OCI-LY7 (cell line): Measurements from ENCODE around the gene TNFRSF1B. TPM values are rescaled to one million over a fixed set of nuclear protein-coding genes. Genes with fewer than 3 reads are reported as not detected.

Source experiments
- BruUV-seq: library from RNA; stranded (reverse); fragments of 400-500 nt; replicated peaks from 2 replicates; lab custom pipeline; 2021; lab: Mats Ljungman, UMichigan
- CTCF ChIA-PET: fragments of 300-600 bp; sonication (Branson Sonifier 250); formaldehyde crosslinking; loops from one replicate; lab custom pipeline; 2022; ENCODE audit warnings: antibody characterized with exemption; ENCODE audit not compliant: unreplicated experiment; lab: Charles Lee
- POLR2A ChIA-PET: fragments of 300-600 bp; sonication (Branson Sonifier 250); formaldehyde crosslinking; loops from one replicate; lab custom pipeline; 2022; ENCODE audit warnings: antibody characterized with exemption; lab: Charles Lee
- DNase-seq: peaks from one replicate; pipeline ENCODE4 v3.0.0-alpha.2; 2015; ENCODE audit warnings: low spot score
- H2AFZ ChIP-seq: fragments of 200-600 bp; sonication (generic), shearing (Covaris generic); 2 replicates; pipeline ENCODE4 v1.6.1; 2014; ENCODE audit warnings: mild to moderate bottlenecking, antibody characterized with exemption, low read length, moderate library complexity
- H3K27ac ChIP-seq: fragments of 200-600 bp; sonication (generic); 2 replicates; pipeline ENCODE4 v1.5.1; 2014; ENCODE audit warnings: mixed run types, low read depth, mild to moderate bottlenecking, moderate library complexity, low read length, inconsistent platforms; ENCODE audit not compliant: poor library complexity, severe bottlenecking
- H3K36me3 ChIP-seq: fragments of 200-600 bp; sonication (generic); 2 replicates; pipeline ENCODE4 v1.6.1; 2014; ENCODE audit warnings: mild to moderate bottlenecking, antibody characterized with exemption, low read length, moderate library complexity, mixed read lengths; ENCODE audit not compliant: insufficient read depth
- H3K4me1 ChIP-seq: fragments of 200-600 bp; sonication (generic); 2 replicates; pipeline ENCODE4 v1.5.1; 2014; ENCODE audit warnings: mild to moderate bottlenecking, low read length; ENCODE audit not compliant: insufficient read depth, poor library complexity, severe bottlenecking
- H3K4me2 ChIP-seq: fragments of 200-600 bp; sonication (generic); 2 replicates; pipeline ENCODE4 v1.6.1; 2014; ENCODE audit warnings: mild to moderate bottlenecking, low read length
- H3K4me3 ChIP-seq: fragments of 200-600 bp; sonication (generic); 2 replicates; pipeline ENCODE4 v1.5.1; 2014; ENCODE audit warnings: mild to moderate bottlenecking, low read depth, low read length; ENCODE audit not compliant: poor library complexity, severe bottlenecking
- H3K79me2 ChIP-seq: fragments of 200-600 bp; sonication (generic); 2 replicates; pipeline ENCODE4 v1.6.1; 2016; ENCODE audit warnings: low read depth, mild to moderate bottlenecking, low read length, moderate library complexity, mixed read lengths; ENCODE audit not compliant: insufficient read depth
- H3K9me2 ChIP-seq: fragments of 200-600 bp; sonication (generic); 2 replicates; pipeline ENCODE4 v1.6.1; 2016; ENCODE audit warnings: mild to moderate bottlenecking, low read length, mixed read lengths; ENCODE audit not compliant: insufficient read depth
- H3K9me3 ChIP-seq: fragments of 200-600 bp; sonication (generic); 2 replicates; pipeline ENCODE4 v1.6.1; 2014; ENCODE audit warnings: mild to moderate bottlenecking, mixed run types, low read length, mixed read lengths
- H4K20me1 ChIP-seq: fragments of 200-600 bp; sonication (generic); 2 replicates; pipeline ENCODE4 v1.6.1; 2014; ENCODE audit warnings: mild to moderate bottlenecking, antibody characterized with exemption, low read length, moderate library complexity, mixed read lengths; ENCODE audit not compliant: insufficient read depth
- EZH2phosphoT487 ChIP-seq: fragments of 200-600 bp; sonication (generic); IDR thresholded peaks from 2 replicates; pipeline ENCODE4 v1.6.1; 2018; ENCODE audit warnings: low read depth, borderline replicate concordance, mild to moderate bottlenecking, mixed run types, antibody characterized with exemption, low read length, moderate library complexity, mixed read lengths
- intact Hi-C: fragments of 100-400 bp; cut with micrococcal nuclease; formaldehyde crosslinking; loops from one replicate; pipeline ENCODE4 v1.10.0; 2022; ENCODE audit not compliant: unreplicated experiment
- total RNA-seq, 2 experiments: library from RNA; depleted of rRNA in 1 of 2; stranded (reverse); fragments of >200 nt in 1 of 2; shearing (Covaris generic) in 1 of 2; gene quantifications; 2 replicates each; pipeline ENCODE4 v1.2.3, GENCODE V29; 2014 to 2022
- TF ChIP-seq, protein P1 (sequence below): fragments of 200-600 bp; sonication (generic); conservative IDR thresholded peaks from 2 replicates; pipeline ENCODE4 v1.5.1; 2014; ENCODE audit warnings: mild to moderate bottlenecking, antibody characterized with exemption, low read length, moderate library complexity, mixed read lengths

The TNFRSF1B gene
- total RNA-seq, 2 experiments from 2014 or later, result not detected

DNA sequence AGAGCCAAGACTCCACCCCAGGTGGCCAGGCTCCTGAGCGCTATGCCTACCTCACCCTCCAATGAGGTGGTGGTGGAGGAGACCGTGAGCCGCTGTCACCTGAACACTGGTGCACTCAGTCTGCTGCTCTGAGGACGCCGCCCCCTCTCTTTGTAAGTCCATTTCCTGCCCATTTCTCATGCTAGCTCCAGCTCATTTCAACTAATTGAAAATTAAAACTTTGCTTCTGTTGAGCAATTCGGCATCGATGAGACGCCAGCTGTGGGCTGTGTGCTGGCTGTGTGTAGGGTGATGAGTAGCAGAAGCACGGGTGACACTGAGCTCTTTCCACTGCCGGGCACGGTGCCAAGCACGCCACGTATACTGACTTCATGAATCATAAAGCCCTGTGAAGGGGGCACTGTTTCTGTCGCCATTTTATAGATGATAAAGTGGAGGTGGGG, 11.2 kb downstream of the TNFRSF1B start:
- no TSS peak for BruUV-seq
- ChIA-PET POLR2A (interaction anchor here (0.7 kb wide), 1 partner anchor 25 kb away, joined by 4 read pairs; no protein-coding TSS in a partner anchor), CTCF (no interaction called here)
- intact Hi-C loops, result no loop called here
- DNase-seq, result no peak
- H3K9me2 ChIP-seq, result no peaks in the 10 kb centered on the region
- H4K20me1 ChIP-seq, result no peaks in the 10 kb centered on the region
- peaks cover 8% of the 10 kb centered on the region for H3K4me1 ChIP-seq
- H3K27ac ChIP-seq, result no peak overlapping the region
- no peak overlapping the region for H3K4me3 ChIP-seq
- no peaks in the 10 kb centered on the region for H3K79me2 ChIP-seq
- no peak overlapping the region for H2AFZ ChIP-seq
- no peak for TF ChIP-seq EZH2phosphoT487
- TF ChIP-seq, protein P1, sequence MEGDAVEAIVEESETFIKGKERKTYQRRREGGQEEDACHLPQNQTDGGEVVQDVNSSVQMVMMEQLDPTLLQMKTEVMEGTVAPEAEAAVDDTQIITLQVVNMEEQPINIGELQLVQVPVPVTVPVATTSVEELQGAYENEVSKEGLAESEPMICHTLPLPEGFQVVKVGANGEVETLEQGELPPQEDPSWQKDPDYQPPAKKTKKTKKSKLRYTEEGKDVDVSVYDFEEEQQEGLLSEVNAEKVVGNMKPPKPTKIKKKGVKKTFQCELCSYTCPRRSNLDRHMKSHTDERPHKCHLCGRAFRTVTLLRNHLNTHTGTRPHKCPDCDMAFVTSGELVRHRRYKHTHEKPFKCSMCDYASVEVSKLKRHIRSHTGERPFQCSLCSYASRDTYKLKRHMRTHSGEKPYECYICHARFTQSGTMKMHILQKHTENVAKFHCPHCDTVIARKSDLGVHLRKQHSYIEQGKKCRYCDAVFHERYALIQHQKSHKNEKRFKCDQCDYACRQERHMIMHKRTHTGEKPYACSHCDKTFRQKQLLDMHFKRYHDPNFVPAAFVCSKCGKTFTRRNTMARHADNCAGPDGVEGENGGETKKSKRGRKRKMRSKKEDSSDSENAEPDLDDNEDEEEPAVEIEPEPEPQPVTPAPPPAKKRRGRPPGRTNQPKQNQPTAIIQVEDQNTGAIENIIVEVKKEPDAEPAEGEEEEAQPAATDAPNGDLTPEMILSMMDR, result no peak
- no peaks in the 10 kb centered on the region for H3K9me3 ChIP-seq
- no peaks in the 10 kb centered on the region for H3K36me3 ChIP-seq
- H3K4me2 ChIP-seq, result no peak overlapping the region

DNA sequence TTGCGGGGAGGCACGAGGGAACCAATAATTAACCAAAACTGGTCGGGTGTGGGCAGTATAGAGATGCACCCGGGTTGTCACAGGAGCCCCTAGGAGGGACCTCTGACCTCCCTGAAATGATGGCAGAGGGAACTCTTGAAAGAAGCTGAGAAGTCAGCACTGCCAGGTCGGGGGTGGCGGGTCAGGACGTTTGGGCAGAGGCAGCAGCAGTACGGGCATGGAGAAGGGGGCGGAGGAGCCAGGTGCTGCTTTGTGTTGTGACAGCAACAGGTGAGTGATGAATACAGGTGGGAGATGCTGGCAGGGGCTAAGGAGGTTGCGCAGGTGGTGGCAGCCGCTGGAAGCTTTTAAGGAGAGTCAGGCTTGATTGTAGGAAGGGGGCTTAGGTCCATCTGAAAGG, 11.7 kb downstream of the TNFRSF1B start:
- no TSS peak for BruUV-seq
- CTCF ChIA-PET, result no interaction called here
- intact Hi-C loops, result no loop called here
- H3K9me2 ChIP-seq, result no peaks in the 10 kb centered on the region
- no peak for DNase-seq
- no peaks in the 10 kb centered on the region for H3K9me3 ChIP-seq
- no peak overlapping the region for H3K27ac ChIP-seq
- POLR2A ChIA-PET, result no interaction called here
- H3K79me2 ChIP-seq, result no peaks in the 10 kb centered on the region
- no peaks in the 10 kb centered on the region for H4K20me1 ChIP-seq
- H2AFZ ChIP-seq, result no peak overlapping the region
- peaks cover 8% of the 10 kb centered on the region for H3K4me1 ChIP-seq
- H3K4me2 ChIP-seq, result no peak overlapping the region
- H3K4me3 ChIP-seq, result no peak overlapping the region
- H3K36me3 ChIP-seq, result no peaks in the 10 kb centered on the region
- TF ChIP-seq EZH2phosphoT487, result no peak
- TF ChIP-seq, protein P1, result no peak

DNA sequence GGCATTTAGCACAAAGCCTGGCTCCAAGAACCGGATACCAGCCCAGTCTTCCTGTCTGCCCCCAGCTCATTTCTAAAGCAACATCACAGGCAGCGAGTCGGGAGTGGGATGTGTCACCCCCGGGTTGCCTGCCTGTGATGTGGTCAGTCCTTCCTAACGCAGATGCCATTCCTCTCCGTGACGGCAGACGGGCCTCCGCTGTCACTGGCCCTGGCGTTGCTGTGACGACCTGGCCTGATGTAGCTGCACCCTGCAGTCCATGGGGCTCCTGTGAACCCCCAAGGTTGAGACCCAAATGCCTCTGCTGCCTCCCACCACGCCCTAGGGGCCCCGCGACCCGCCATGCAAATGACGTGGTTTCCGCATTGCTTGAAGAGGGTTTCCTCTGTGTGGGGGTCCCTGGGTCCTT, 12.3 kb downstream of the TNFRSF1B start:
- Histone ChIP-seq H3K9me2 (no peaks in the 10 kb centered on the region), H3K4me1 (peaks cover 8% of the 10 kb centered on the region), H2AFZ (no peak overlapping the region), H3K9me3 (no peaks in the 10 kb centered on the region), H3K4me2 (peak overlapping the region; percentile 50), H3K36me3 (no peaks in the 10 kb centered on the region), H4K20me1 (no peaks in the 10 kb centered on the region), H3K4me3 (no peak overlapping the region), H3K79me2 (no peaks in the 10 kb centered on the region), H3K27ac (no peak overlapping the region)
- TF ChIP-seq, protein P1, result no peak
- TF ChIP-seq EZH2phosphoT487, result no peak
- ChIA-PET POLR2A (no interaction called here), CTCF (no interaction called here)
- BruUV-seq, result no TSS peak
- no peak for DNase-seq
- intact Hi-C loops, result no loop called here
